Stimulated activated CD4-positive, alpha-beta T cell treated with anti-CD3 and anti-CD28 coated beads, TNF-alpha, amount 100 ng/mL, for 48 hours (primary cell): ENCODE results near the gene AHDC1.
"Not testable (repeated sequence)": the region's sequence is repeated elsewhere in the genome, so short reads cannot be mapped to it uniquely, and the experiment has no call there.

Experiments used
- DNase-seq, 3 donors: peaks; one replicate each; pipeline ENCODE4 v3.0.0-alpha.2; 2020; ENCODE audit warnings: low read depth in 3 of 3

Gene AHDC1

GRCh38 chr1:27563341-27563590 is 40.7 kb downstream of the AHDC1 start:
- DNase-seq = no peak

- DNase-seq = no peak
These were observed 41.2 kb downstream of the AHDC1 start for GRCh38 chr1:27562534-27563340.

GRCh38 chr1:27562021-27562420 is 41.9 kb downstream of the AHDC1 start:
- no peak for DNase-seq

- no peak for DNase-seq
These were observed 42.6 kb downstream of the AHDC1 start for GRCh38 chr1:27561124-27561899.

- DNase-seq = no peak
These were observed 43.4 kb downstream of the AHDC1 start for GRCh38 chr1:27560268-27561123.

GRCh38 chr1:27559466-27560030 is 44.4 kb downstream of the AHDC1 start:
- no peak for DNase-seq

DNA sequence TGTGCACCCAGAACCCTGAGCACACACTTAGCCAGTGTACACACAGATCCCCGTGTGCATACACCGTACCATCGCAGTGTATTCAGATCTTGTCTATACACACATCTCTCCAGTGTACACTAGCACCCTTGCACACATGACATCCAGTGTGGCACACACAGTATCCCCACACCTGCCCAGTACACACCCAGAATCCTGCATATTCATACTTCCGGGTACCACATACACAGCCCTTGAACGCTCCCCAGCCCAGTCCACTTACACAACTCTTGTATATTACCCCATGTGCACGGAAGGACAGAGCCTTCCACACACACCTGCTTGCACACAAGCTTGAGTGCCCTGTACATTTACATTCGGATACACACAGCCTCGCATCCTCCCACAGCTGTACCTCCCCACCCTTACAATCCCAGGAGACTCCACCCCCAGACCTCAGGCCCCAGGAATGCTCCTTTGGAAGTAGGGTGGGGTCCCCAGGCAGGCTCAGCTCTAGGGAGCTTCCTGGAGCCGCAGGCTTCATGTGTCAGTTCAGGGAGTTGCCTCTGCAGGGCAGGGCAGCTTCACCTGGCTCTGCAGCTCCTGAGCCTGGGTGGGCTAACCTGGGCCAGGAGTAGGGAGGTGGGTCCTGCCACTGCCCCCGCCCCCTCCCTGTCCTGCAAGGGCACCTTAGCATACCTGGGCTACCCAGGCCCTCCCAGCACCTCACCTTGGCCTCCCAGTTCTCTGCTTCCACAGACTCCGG is 46.2 kb downstream of the AHDC1 start:
- DNase-seq = no peak

GRCh38 chr1:27556781-27557595 is 47.0 kb downstream of the AHDC1 start:
- DNase-seq = peak; percentile 57 to 68 (median 65)

GRCh38 chr1:27556435-27556780 is 47.5 kb downstream of the AHDC1 start:
- DNase-seq = no peak

- DNase-seq = no peak
These were observed 48.1 kb downstream of the AHDC1 start for GRCh38 chr1:27555700-27556424.

DNA sequence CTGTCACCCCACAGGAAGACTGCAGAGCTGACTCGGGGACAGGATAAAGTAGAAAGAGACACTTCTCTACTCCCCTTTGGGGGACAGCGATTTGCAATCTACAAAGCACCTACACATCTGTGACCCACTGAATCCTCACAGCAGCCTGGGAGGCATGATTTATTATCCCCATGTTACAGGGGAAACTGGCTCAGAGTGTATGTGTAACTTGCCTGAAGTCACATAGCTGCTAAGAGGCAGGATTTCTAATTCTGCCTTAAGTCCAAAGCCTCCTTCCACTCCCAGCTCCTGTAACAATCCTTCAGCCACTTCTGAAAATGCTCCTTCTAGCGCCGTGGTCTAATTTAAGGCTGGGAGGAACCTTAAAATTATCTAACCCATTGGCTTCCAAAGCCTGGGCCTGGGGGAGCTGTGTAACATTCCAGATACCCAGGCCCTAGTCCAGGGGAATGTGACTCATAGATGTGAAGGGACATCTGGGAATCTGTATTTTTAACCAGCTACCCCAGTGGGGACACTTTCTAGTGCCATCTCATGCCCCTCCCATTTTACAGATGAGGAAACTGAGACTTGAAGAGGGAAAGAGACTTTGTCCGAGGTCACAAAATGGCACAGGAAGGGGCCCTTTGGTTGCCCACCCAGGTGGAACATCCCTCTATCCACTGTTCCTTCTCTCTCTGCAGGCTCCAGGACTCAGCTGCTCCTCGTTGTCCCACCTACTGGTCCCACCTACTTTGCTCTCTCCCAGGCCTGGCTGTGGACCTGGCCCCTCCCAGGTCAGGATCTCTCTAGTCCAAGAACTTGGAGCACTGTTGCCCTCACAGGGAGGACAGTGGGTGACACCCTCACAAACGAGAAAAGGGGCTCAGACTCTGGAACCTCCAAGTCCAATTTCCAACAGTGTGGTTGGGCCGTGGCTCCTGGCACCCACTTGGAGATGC is 48.9 kb downstream of the AHDC1 start:
- DNase-seq = no peak

DNA sequence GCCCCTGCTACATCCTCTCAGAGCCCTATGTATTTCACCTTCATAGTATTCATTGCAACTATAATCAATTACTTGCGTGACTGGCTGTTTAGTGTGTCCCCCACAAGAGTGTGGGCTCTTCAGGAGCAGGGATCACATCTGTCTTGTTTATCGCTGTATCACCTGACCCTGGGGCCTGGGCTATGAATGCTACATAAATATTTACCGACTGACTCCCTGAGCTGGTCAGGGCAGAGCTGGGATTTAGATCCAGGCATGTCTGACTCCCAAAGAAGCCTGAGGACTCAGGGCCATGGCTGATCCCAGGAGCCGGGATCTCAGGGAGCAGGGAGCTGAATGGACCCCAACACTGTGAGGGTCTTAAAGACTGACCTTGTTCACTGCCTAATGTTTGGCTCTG is 49.7 kb downstream of the AHDC1 start:
- DNase-seq = no peak

DNA sequence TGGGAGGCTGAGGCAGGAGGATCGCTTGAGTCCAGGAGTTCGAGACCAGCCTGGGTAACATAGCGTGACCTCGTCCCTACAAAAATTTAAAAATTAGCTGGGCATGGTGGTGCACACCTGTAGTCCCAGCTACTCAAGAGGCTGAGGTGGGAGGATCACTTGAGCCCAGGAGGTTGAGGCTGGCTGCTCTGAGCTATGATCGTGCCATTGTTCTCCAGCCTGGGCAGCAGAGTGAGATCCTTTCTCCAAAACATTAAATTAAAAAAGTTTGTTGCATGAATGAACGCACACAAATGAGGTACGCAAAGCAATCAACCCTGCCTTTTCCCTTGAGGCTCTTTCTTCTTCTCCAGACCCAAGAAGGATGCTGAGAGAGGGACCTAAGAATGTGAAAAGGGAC is 50.1 kb downstream of the AHDC1 start:
- not testable (repeated sequence) for DNase-seq

- DNase-seq = no peak
These were observed 51.0 kb downstream of the AHDC1 start for GRCh38 chr1:27552911-27553420.

DNA sequence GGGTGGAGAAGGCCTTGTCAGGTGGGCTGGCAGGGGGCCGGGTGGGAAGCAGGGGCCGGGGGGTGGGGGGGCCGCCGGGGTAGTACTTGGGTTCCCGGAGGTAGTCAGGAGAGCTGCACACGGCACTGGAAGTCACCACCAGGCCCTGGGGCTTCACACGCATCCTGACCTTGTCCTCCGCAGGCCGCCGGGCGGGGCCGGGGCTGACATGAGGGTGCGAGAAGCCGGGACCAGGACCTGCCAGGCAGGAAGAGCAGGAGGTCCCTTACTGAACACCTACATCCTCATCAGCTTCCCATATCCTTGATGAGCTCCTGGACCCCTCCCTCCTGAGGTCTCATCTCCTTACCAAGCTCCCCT is 52.0 kb downstream of the AHDC1 start:
- DNase-seq = no peak

- DNase-seq = no peak
These were observed 52.6 kb downstream of the AHDC1 start for GRCh38 chr1:27551170-27551952.

GRCh38 chr1:27550510-27551169 is 53.3 kb downstream of the AHDC1 start:
- DNase-seq = no peak
